Smooth muscle cell (in vitro differentiated cells): ENCODE results near the gene LRRC36. TPM values are rescaled to one million over a fixed set of nuclear protein-coding genes. Genes with fewer than 3 reads are reported as not detected.

ENCODE experiments used
- DNase-seq: peaks from one replicate; lab custom pipeline; 2025; ENCODE audit not compliant: unreplicated experiment; lab: John Stamatoyannopoulos, UW
- H2AFZ ChIP-seq: fragments of 200-600 bp; sonication (generic); 2 replicates; pipeline ENCODE4 v1.6.0; 2016; ENCODE audit warnings: antibody characterized with exemption, low read depth, mild to moderate bottlenecking
- H3F3A ChIP-seq: fragments of 200-600 bp; sonication (generic); 2 replicates; pipeline ENCODE4 v1.6.0; 2017; ENCODE audit warnings: antibody characterized with exemption, low read depth
- H3K27ac ChIP-seq: fragments of 200-600 bp; sonication (generic); 2 replicates; pipeline ENCODE4 v1.5.1; 2016; ENCODE audit warnings: low read depth, mild to moderate bottlenecking
- H3K27me3 ChIP-seq: fragments of 200-600 bp; sonication (generic); 2 replicates; pipeline ENCODE4 v1.6.1; 2016; ENCODE audit warnings: low read depth, mild to moderate bottlenecking
- H3K36me3 ChIP-seq: fragments of 200-600 bp; sonication (generic); 2 replicates; pipeline ENCODE4 v1.5.1; 2016; ENCODE audit warnings: low read depth
- H3K4me1 ChIP-seq: fragments of 200-600 bp; sonication (generic); 2 replicates; pipeline ENCODE4 v1.5.1; 2016; ENCODE audit warnings: low read depth
- H3K4me2 ChIP-seq: fragments of 200-600 bp; sonication (generic); 2 replicates; pipeline ENCODE4 v1.6.0; 2016; ENCODE audit warnings: mild to moderate bottlenecking
- H3K4me3 ChIP-seq: fragments of 200-600 bp; sonication (generic); 2 replicates; pipeline ENCODE4 v1.5.1; 2016; ENCODE audit warnings: mild to moderate bottlenecking
- H3K79me2 ChIP-seq: fragments of 200-600 bp; sonication (generic); 2 replicates; pipeline ENCODE4 v1.6.0; 2016; ENCODE audit warnings: low read depth, mild to moderate bottlenecking
- H3K9ac ChIP-seq: fragments of 200-600 bp; sonication (generic); 2 replicates; pipeline ENCODE4 v1.6.0; 2016; ENCODE audit warnings: low read depth
- H3K9me3 ChIP-seq: fragments of 200-600 bp; sonication (generic); replicated peaks from 2 replicates; pipeline ENCODE4 v1.5.1; 2016; ENCODE audit warnings: low read depth
- H4K20me1 ChIP-seq: fragments of 200-600 bp; sonication (generic); 2 replicates; pipeline ENCODE4 v1.6.0; 2016; ENCODE audit warnings: low read depth
- CTCF ChIP-seq: fragments of 200-600 bp; sonication (generic); IDR thresholded peaks from 2 replicates; pipeline ENCODE4 v1.5.1; 2017; ENCODE audit warnings: borderline replicate concordance, mild to moderate bottlenecking, antibody characterized with exemption; ENCODE audit not compliant: insufficient read depth, poor library complexity, severe bottlenecking
- WGBS: methylation state at CpG from one replicate; pipeline ENCODE4 v1.1.7; 2016; ENCODE audit warnings: low lambda C conversion rate; 5-methylcytosine and 5-hydroxymethylcytosine counted together
- polyA plus RNA-seq: library from polyadenylated mRNA; unstranded; fragments of >200 nt; fragmentation: Nextera tagmentation; extraction: Ambion mirVana; gene quantifications from 2 replicates; pipeline ENCODE4 v1.2.1, GENCODE V29; 2016
- total RNA-seq: library from RNA; depleted of rRNA; stranded (reverse); fragments of >200 nt; gene quantifications from 2 replicates; pipeline ENCODE4 v1.2.3, GENCODE V29; 2014

Gene LRRC36
- total and polyA plus RNA-seq, 2 experiments from 2014 or later = 0.24 TPM; not detected in 1

- Histone ChIP-seq H4K20me1 (no peaks in the 10 kb centered on the region), H2AFZ (no peak overlapping the region), H3K79me2 (no peaks in the 10 kb centered on the region), H3K9ac (no peak overlapping the region), H3K36me3 (no peaks in the 10 kb centered on the region), H3K27ac (no peak overlapping the region), H3F3A (no peaks in the 10 kb centered on the region), H3K4me2 (no peak overlapping the region), H3K9me3 (no peaks in the 10 kb centered on the region), H3K4me1 (peaks cover 15% of the 10 kb centered on the region), H3K4me3 (no peak overlapping the region), H3K27me3 (peaks cover 37% of the 10 kb centered on the region)
- WGBS = 44% methylated on average over 5 of the region's 5 CpGs
- TF ChIP-seq CTCF = no peak
- DNase-seq = no peak
Observed at GRCh38 chr16:67424261-67424615, 97.6 kb downstream of the LRRC36 start.

- H3K27me3 ChIP-seq = peaks cover 45% of the 10 kb centered on the region
- TF ChIP-seq CTCF = no peak
- no peak overlapping the region for H3K27ac ChIP-seq
- H2AFZ ChIP-seq = no peak overlapping the region
- H3K4me2 ChIP-seq = no peak overlapping the region
- DNase-seq = no peak
- no peaks in the 10 kb centered on the region for H3K9me3 ChIP-seq
- peaks cover 15% of the 10 kb centered on the region for H3K4me1 ChIP-seq
- WGBS = 23% methylated on average over 6 of the region's 6 CpGs
- H3F3A ChIP-seq = no peaks in the 10 kb centered on the region
- H3K4me3 ChIP-seq = no peak overlapping the region
- H4K20me1 ChIP-seq = no peaks in the 10 kb centered on the region
- H3K9ac ChIP-seq = no peak overlapping the region
- H3K36me3 ChIP-seq = no peaks in the 10 kb centered on the region
- H3K79me2 ChIP-seq = no peaks in the 10 kb centered on the region
Observed at GRCh38 chr16:67425061-67425460, 98.4 kb downstream of the LRRC36 start.

GRCh38 chr16:67425580-67425979, 99.0 kb downstream of the LRRC36 start:
- Histone ChIP-seq H3K36me3 (no peaks in the 10 kb centered on the region), H3K9me3 (no peaks in the 10 kb centered on the region), H3K27me3 (peaks cover 50% of the 10 kb centered on the region), H3K9ac (no peak overlapping the region), H3K4me1 (peaks cover 18% of the 10 kb centered on the region), H3K27ac (no peak overlapping the region), H3K4me3 (no peak overlapping the region), H4K20me1 (no peaks in the 10 kb centered on the region), H3K79me2 (no peaks in the 10 kb centered on the region), H3K4me2 (no peak overlapping the region), H2AFZ (no peak overlapping the region), H3F3A (no peaks in the 10 kb centered on the region)
- WGBS = 48% methylated on average over 4 of the region's 4 CpGs
- DNase-seq = no peak
- no peak for TF ChIP-seq CTCF

GRCh38 chr16:67426022-67426421, 99.4 kb downstream of the LRRC36 start:
- peaks cover 54% of the 10 kb centered on the region for H3K27me3 ChIP-seq
- H3K36me3 ChIP-seq = no peaks in the 10 kb centered on the region
- H3K4me1 ChIP-seq = peaks cover 20% of the 10 kb centered on the region
- no peak overlapping the region for H3K4me2 ChIP-seq
- H3K79me2 ChIP-seq = no peaks in the 10 kb centered on the region
- WGBS = 88% methylated on average over 7 of the region's 7 CpGs
- H3K27ac ChIP-seq = no peak overlapping the region
- no peak overlapping the region for H2AFZ ChIP-seq
- H3K9ac ChIP-seq = no peak overlapping the region
- no peak overlapping the region for H3K4me3 ChIP-seq
- no peaks in the 10 kb centered on the region for H4K20me1 ChIP-seq
- H3F3A ChIP-seq = no peaks in the 10 kb centered on the region
- TF ChIP-seq CTCF = no peak
- no peaks in the 10 kb centered on the region for H3K9me3 ChIP-seq
- no peak for DNase-seq
